ENCODE measurements around the gene CBX7. TPM values are rescaled to one million over a fixed set of nuclear protein-coding genes. Genes with fewer than 3 reads are reported as not detected.

CBX7 gene
- total RNA-seq, 1 donor from 2014 or later: 5.8 TPM

GRCh38 chr22:39148026-39148726 lies 4.3 kb downstream of the CBX7 start:
- no peak for DNase-seq (ENCODE audit: low read depth in 2 of 2)

- DNase-seq (ENCODE audit: low read depth in 2 of 2): no peak
Observed at GRCh38 chr22:39147335-39148025, 5.0 kb downstream of the CBX7 start.

GRCh38 chr22:39146256-39147101 lies 6.0 kb downstream of the CBX7 start:
- DNase-seq (ENCODE audit: low read depth in 2 of 2): no peak

GRCh38 chr22:39144101-39144767 lies 8.2 kb downstream of the CBX7 start:
- DNase-seq (ENCODE audit: low read depth in 2 of 2): peak; percentile 54 to 62

- DNase-seq (ENCODE audit: low read depth in 2 of 2): no peak
Observed at GRCh38 chr22:39142088-39142680, 10.3 kb downstream of the CBX7 start.

- DNase-seq (ENCODE audit: low read depth in 2 of 2): no peak
Observed at GRCh38 chr22:39139933-39140332, 12.5 kb downstream of the CBX7 start.

GRCh38 chr22:39138357-39138997 lies 14.0 kb downstream of the CBX7 start:
- DNase-seq (ENCODE audit: low read depth in 2 of 2): no peak

GRCh38 chr22:39136317-39136716 lies 16.2 kb downstream of the CBX7 start:
- no peak for DNase-seq (ENCODE audit: low read depth in 2 of 2)

- DNase-seq (ENCODE audit: low read depth in 2 of 2): peak; percentile 34 to 69
Observed at GRCh38 chr22:39135092-39135896, 17.2 kb downstream of the CBX7 start.

GRCh38 chr22:39134366-39135091 lies 18.0 kb downstream of the CBX7 start:
- DNase-seq (ENCODE audit: low read depth in 2 of 2): no peak

GRCh38 chr22:39133871-39134270 lies 18.6 kb downstream of the CBX7 start:
- no peak for DNase-seq (ENCODE audit: low read depth in 2 of 2)

- DNase-seq (ENCODE audit: low read depth in 2 of 2): no peak
Observed at GRCh38 chr22:39132871-39133524, 19.5 kb downstream of the CBX7 start.

GRCh38 chr22:39132281-39132680 lies 20.2 kb downstream of the CBX7 start:
- DNase-seq (ENCODE audit: low read depth in 2 of 2): no peak

GRCh38 chr22:39130892-39131855 lies 21.3 kb downstream of the CBX7 start:
- peak in 1 of 2 donors; percentile 42 for DNase-seq (ENCODE audit: low read depth in 2 of 2)

GRCh38 chr22:39130152-39130704 lies 22.3 kb downstream of the CBX7 start:
- no peak for DNase-seq (ENCODE audit: low read depth in 2 of 2)

- DNase-seq (ENCODE audit: low read depth in 2 of 2): no peak
Observed at GRCh38 chr22:39129746-39130145, 22.7 kb downstream of the CBX7 start.

GRCh38 chr22:39129081-39129480 lies 23.4 kb downstream of the CBX7 start:
- DNase-seq (ENCODE audit: low read depth in 2 of 2): no peak

All from lung microvascular endothelial cell (primary cell).